Esophagus muscularis mucosa (tissue), 3 donors: ENCODE results near the gene GRAMD1C.

Experiments
- CTCF ChIP-seq, 3 experiments: fragments of 200-600 bp in 2 of 3; fragments of 450-650 bp in 1 of 3; sonication (generic) in 2 of 3; IDR thresholded peaks; one replicate each; pipeline ENCODE4 v1.5.1; 2017 to 2019; ENCODE audit warnings: antibody characterized with exemption in 3 of 3, mild to moderate bottlenecking in 2 of 3, moderate library complexity in 1 of 3
- EP300 ChIP-seq: sonication (generic); formaldehyde crosslinking; IDR thresholded peaks from one replicate; pipeline ENCODE4 v1.6.1; 2017; ENCODE audit warnings: antibody characterized with exemption

GRCh38 chr3:113927556-113927955, 89.0 kb downstream of the GRAMD1C start:
- TF ChIP-seq CTCF (IDR thresholded peaks at IDR 0.05) (no peak), EP300 (no peak)
